ENCODE data around the gene SAXO1. TPM values are rescaled to one million over a fixed set of nuclear protein-coding genes. Genes with fewer than 3 reads are reported as not detected.

SAXO1 gene
- total RNA-seq, 1 donor from 2014 or later: 0.03 TPM

- H3K9me3 ChIP-seq (replicated peaks): peaks cover 12% of the 10 kb centered on the region
- H3K27ac ChIP-seq (replicated peaks): no peak overlapping the region
- H3K4me1 ChIP-seq: peaks cover 4% of the 10 kb centered on the region
- no peak overlapping the region for H3K4me3 ChIP-seq
- intact Hi-C loops (cut with micrococcal nuclease): no loop called here
- TF ChIP-seq, protein P1, sequence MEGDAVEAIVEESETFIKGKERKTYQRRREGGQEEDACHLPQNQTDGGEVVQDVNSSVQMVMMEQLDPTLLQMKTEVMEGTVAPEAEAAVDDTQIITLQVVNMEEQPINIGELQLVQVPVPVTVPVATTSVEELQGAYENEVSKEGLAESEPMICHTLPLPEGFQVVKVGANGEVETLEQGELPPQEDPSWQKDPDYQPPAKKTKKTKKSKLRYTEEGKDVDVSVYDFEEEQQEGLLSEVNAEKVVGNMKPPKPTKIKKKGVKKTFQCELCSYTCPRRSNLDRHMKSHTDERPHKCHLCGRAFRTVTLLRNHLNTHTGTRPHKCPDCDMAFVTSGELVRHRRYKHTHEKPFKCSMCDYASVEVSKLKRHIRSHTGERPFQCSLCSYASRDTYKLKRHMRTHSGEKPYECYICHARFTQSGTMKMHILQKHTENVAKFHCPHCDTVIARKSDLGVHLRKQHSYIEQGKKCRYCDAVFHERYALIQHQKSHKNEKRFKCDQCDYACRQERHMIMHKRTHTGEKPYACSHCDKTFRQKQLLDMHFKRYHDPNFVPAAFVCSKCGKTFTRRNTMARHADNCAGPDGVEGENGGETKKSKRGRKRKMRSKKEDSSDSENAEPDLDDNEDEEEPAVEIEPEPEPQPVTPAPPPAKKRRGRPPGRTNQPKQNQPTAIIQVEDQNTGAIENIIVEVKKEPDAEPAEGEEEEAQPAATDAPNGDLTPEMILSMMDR (IDR thresholded peaks at IDR 0.05; ENCODE audit: borderline replicate concordance): no peak
- no peaks in the 10 kb centered on the region for H3K36me3 ChIP-seq
- no peaks in the 10 kb centered on the region for H3K27me3 ChIP-seq (ENCODE audit: low read depth)
- no peak for DNase-seq
Observed at GRCh38 chr9:18887546-18887945, 145.5 kb downstream of the SAXO1 start.

GRCh38 chr9:18881758-18882157 is 151.3 kb downstream of the SAXO1 start:
- TF ChIP-seq, protein P1 (IDR thresholded peaks at IDR 0.05; ENCODE audit: borderline replicate concordance): no peak
- peaks cover 4% of the 10 kb centered on the region for H3K27me3 ChIP-seq (ENCODE audit: low read depth)
- H3K4me3 ChIP-seq: no peak overlapping the region
- no peak for DNase-seq
- peaks cover 12% of the 10 kb centered on the region for H3K9me3 ChIP-seq (replicated peaks)
- no peaks in the 10 kb centered on the region for H3K36me3 ChIP-seq
- intact Hi-C loops (cut with micrococcal nuclease): no loop called here
- no peaks in the 10 kb centered on the region for H3K4me1 ChIP-seq
- H3K27ac ChIP-seq (replicated peaks): no peak overlapping the region

DNA sequence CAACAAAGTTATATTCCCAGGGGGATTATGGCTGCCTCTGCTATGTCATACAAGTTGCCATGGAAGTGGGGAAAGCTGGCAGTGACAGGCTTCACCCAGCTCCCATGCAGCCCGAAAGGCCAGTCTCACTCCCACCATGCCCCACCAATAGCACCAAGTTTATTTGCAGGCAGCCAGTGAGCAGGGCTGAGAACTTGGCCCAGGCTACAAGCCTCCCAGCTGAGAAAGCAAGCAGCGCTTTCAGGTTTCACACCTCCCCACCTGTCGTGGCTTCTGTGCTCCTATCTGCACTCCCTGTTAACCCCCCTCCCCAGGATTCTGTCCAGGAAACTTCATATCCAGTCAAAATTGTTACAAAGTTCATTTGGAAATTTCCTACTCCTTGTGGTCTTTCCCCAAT is 155.0 kb downstream of the SAXO1 start:
- Histone ChIP-seq H3K4me1 (no peaks in the 10 kb centered on the region), H3K27me3 (ENCODE audit: low read depth) (peaks cover 4% of the 10 kb centered on the region), H3K9me3 (replicated peaks) (peaks cover 4% of the 10 kb centered on the region), H3K36me3 (no peaks in the 10 kb centered on the region), H3K4me3 (no peak overlapping the region), H3K27ac (replicated peaks) (no peak overlapping the region)
- TF ChIP-seq, protein P1 (IDR thresholded peaks at IDR 0.05; ENCODE audit: borderline replicate concordance): no peak
- intact Hi-C loops (cut with micrococcal nuclease): no loop called here
- no peak for DNase-seq

Other genes starting within 250 kb of the SAXO1 start
- 78.8 TPM for gene RRAGA, start 16.2 kb upstream of the SAXO1 start, total RNA-seq
- 5.6 TPM for gene HAUS6, start 69.7 kb upstream of the SAXO1 start, total RNA-seq
- gene PLIN2, start 94.3 kb upstream of the SAXO1 start, total RNA-seq: 131 TPM
- 20.8 TPM for gene DENND4C, start 197.5 kb upstream of the SAXO1 start, total RNA-seq